Endothelial cell of umbilical vein (primary cell): ENCODE data around the gene FAM204A. TPM values are rescaled to one million over a fixed set of nuclear protein-coding genes. Genes with fewer than 3 reads are reported as not detected.

Source experiments
- BruUV-seq: library from RNA; stranded (reverse); fragments of 400-500 nt; replicated peaks from 2 replicates; lab custom pipeline; 2021; lab: Mats Ljungman, UMichigan
- CTCF ChIA-PET: fragments of 300-600, 350-600 bp; sonication (Branson Sonifier 250); formaldehyde crosslinking; loops from one replicate; lab custom pipeline; 2021; ENCODE audit warnings: antibody characterized with exemption, inconsistent platforms; lab: Charles Lee
- POLR2A ChIA-PET: fragments of 300-600, 350-600 bp; sonication (Branson Sonifier 250); formaldehyde crosslinking; loops from one replicate; lab custom pipeline; 2021; ENCODE audit warnings: antibody characterized with exemption, inconsistent platforms; lab: Charles Lee
- DNase-seq: peaks from one replicate; pipeline ENCODE4 v3.0.0-alpha.2; 2011; ENCODE audit warnings: low read depth, low spot score
- FAIRE-seq: peaks from 2 replicates; lab custom pipeline; 2011; peaks lifted over from hg19 to GRCh38; lab: Jason Lieb, UNC
- H2AFZ ChIP-seq: 2 replicates; pipeline ENCODE4 v1.6.0; 2012; ENCODE audit warnings: low read depth, low read length, control low read depth, inconsistent platforms
- H3K27ac ChIP-seq: 2 replicates; pipeline ENCODE4 v1.5.1; 2011; ENCODE audit warnings: low read depth, mild to moderate bottlenecking, control low read depth, low read length, moderate library complexity; ENCODE audit not compliant: insufficient read depth
- H3K27me3 ChIP-seq, 2 experiments: 2 replicates each; pipeline versions ENCODE4 v1.6.0 to v1.6.1; 2011; ENCODE audit warnings: low read length in 2 of 2, mixed read lengths in 1 of 2; ENCODE audit not compliant: control insufficient read depth in 2 of 2, insufficient read depth in 2 of 2
- H3K36me3 ChIP-seq, 2 experiments: 2 replicates in 1 of 2; 3 replicates in 1 of 2; pipeline ENCODE4 v1.5.1; 2011; ENCODE audit warnings: low read length in 2 of 2, mild to moderate bottlenecking in 1 of 2, moderate library complexity in 1 of 2; ENCODE audit not compliant: control insufficient read depth in 2 of 2, insufficient read depth in 2 of 2; ENCODE audit errors: extremely low read depth in 1 of 2
- H3K4me1 ChIP-seq: 3 replicates; pipeline ENCODE4 v1.5.1; 2011; ENCODE audit warnings: mild to moderate bottlenecking, low read length; ENCODE audit not compliant: control insufficient read depth, insufficient read depth; ENCODE audit errors: extremely low read depth
- H3K4me2 ChIP-seq: 2 replicates; pipeline ENCODE4 v1.6.1; 2011; ENCODE audit warnings: low read length, control low read depth, mixed read lengths; ENCODE audit not compliant: insufficient read depth
- H3K4me3 ChIP-seq, 3 experiments: fragments of 200-600 bp in 1 of 3; sonication (generic), shearing (Covaris generic) in 1 of 3; replicated peaks in 1 of 3; 2 replicates each; pipeline ENCODE4 v1.5.1; 2011 to 2016; ENCODE audit warnings: control low read depth in 3 of 3, low read length in 3 of 3, mild to moderate bottlenecking in 2 of 3, inconsistent platforms in 1 of 3, low read depth in 1 of 3, moderate library complexity in 1 of 3; ENCODE audit not compliant: insufficient read depth in 1 of 3
- H3K79me2 ChIP-seq: 2 replicates; pipeline ENCODE4 v1.6.0; 2012; ENCODE audit warnings: low read length, inconsistent platforms; ENCODE audit not compliant: control insufficient read depth, insufficient read depth
- H3K9ac ChIP-seq: replicated peaks from 2 replicates; pipeline ENCODE3; 2011; ENCODE audit warnings: low read length, control low read depth; ENCODE audit not compliant: insufficient read depth; ENCODE audit errors: extremely low read depth
- H3K9me1 ChIP-seq: replicated peaks from 3 replicates; pipeline ENCODE4 v1.6.0; 2011; ENCODE audit warnings: mild to moderate bottlenecking, low read length; ENCODE audit not compliant: control insufficient read depth, insufficient read depth; ENCODE audit errors: extremely low read depth
- H3K9me3 ChIP-seq: replicated peaks from 2 replicates; pipeline ENCODE4 v1.5.1; 2012; ENCODE audit warnings: low read length, inconsistent platforms; ENCODE audit not compliant: control insufficient read depth, insufficient read depth
- H4K20me1 ChIP-seq: replicated peaks from 2 replicates; pipeline ENCODE3; 2011; ENCODE audit warnings: mild to moderate bottlenecking, low read length; ENCODE audit not compliant: control insufficient read depth, insufficient read depth; ENCODE audit errors: extremely low read depth
- CTCF ChIP-seq, 2 donors: IDR thresholded peaks; 1 replicate in 1 of 2; 2 replicates in 1 of 2; pipeline ENCODE4 v1.5.1; 2011; ENCODE audit warnings: low read length in 2 of 2, mild to moderate bottlenecking in 2 of 2, moderate library complexity in 2 of 2, control low read depth in 1 of 2, inconsistent platforms in 1 of 2, low read depth in 1 of 2; ENCODE audit not compliant: insufficient read depth in 1 of 2; ENCODE audit errors: extremely low read depth in 1 of 2
- EZH2 ChIP-seq: IDR thresholded peaks from 2 replicates; pipeline ENCODE4 v1.6.1; 2012; ENCODE audit warnings: borderline replicate concordance, low read depth, mild to moderate bottlenecking, moderate library complexity, low read length, inconsistent platforms; ENCODE audit not compliant: severe bottlenecking
- FOS ChIP-seq: IDR thresholded peaks from 2 replicates; pipeline ENCODE4 v1.6.1; 2011; ENCODE audit warnings: mild to moderate bottlenecking, low read length, moderate library complexity, borderline replicate concordance; ENCODE audit not compliant: insufficient read depth
- GATA2 ChIP-seq: IDR thresholded peaks from 2 replicates; pipeline ENCODE4 v1.7.0; 2011; ENCODE audit warnings: low read depth, mild to moderate bottlenecking, moderate library complexity, mixed read lengths, low read length; ENCODE audit not compliant: insufficient read length, insufficient read depth
- JUN ChIP-seq: IDR thresholded peaks from 2 replicates; pipeline ENCODE4 v1.6.1; 2011; ENCODE audit warnings: borderline replicate concordance, low read depth; ENCODE audit not compliant: insufficient read length, insufficient read depth
- MAX ChIP-seq: IDR thresholded peaks from 2 replicates; pipeline ENCODE4 v1.6.1; 2011; ENCODE audit not compliant: insufficient read depth, insufficient read length
- MYC ChIP-seq: IDR thresholded peaks from one replicate; pipeline ENCODE4 v1.6.1; 2011; ENCODE audit warnings: mild to moderate bottlenecking, low read depth, low read length
- POLR2A ChIP-seq: IDR thresholded peaks from 2 replicates; pipeline ENCODE4 v1.6.1; 2012; ENCODE audit warnings: low read depth, mild to moderate bottlenecking, control low read depth, low read length
- POLR2AphosphoS5 ChIP-seq: IDR thresholded peaks from 2 replicates; pipeline ENCODE4 v1.6.1; 2012; ENCODE audit warnings: low read depth, mild to moderate bottlenecking, control low read depth, low read length, moderate library complexity; ENCODE audit not compliant: insufficient read depth
- dilution Hi-C: fragments of 300-500 bp; cut with MboI; formaldehyde crosslinking; loops from one replicate; pipeline ENCODE4 v1.15.0; 2019; ENCODE audit warnings: low sequenced_read_pairs; ENCODE audit not compliant: extremely low pct_ligation_motif_present
- intact Hi-C: fragments of 100-400 bp; cut with micrococcal nuclease; formaldehyde crosslinking; loops from one replicate; pipeline ENCODE4 v1.10.0; 2022
- polyA plus RNA-seq, 4 experiments: library from polyadenylated mRNA; depleted of rRNA in 3 of 4; stranded (reverse) in 3 of 4; unstranded in 1 of 4; fragments of >200 nt; gene quantifications; 2 replicates each; pipeline versions ENCODE4 v1.2.1 to v1.2.3, GENCODE V29; 2011 to 2012; ENCODE audit warnings: missing spikeins in 1 of 4
- total RNA-seq: library from RNA; stranded (reverse); gene quantifications from 2 replicates; pipeline ENCODE4 v1.2.3, GENCODE V29; 2021

FAM204A gene
- total and polyA plus RNA-seq, 2 donors (not counting 3 experiments of a cell fraction or from before 2014, with no cell fraction given), result 11.1 to 73.7 TPM

GRCh38 chr10:118307220-118307619 is 34.9 kb downstream of the FAM204A start:
- no TSS peak for BruUV-seq
- Histone ChIP-seq H3K27ac (no peak overlapping the region), H3K9ac (no peak overlapping the region), H3K27me3 (no peaks in the 10 kb centered on the region), H3K4me2 (no peak overlapping the region), H3K9me3 (no peaks in the 10 kb centered on the region), H3K79me2 (no peaks in the 10 kb centered on the region), H3K4me3 (no peak overlapping the region), H4K20me1 (no peaks in the 10 kb centered on the region), H3K4me1 (peaks cover 10% of the 10 kb centered on the region), H3K36me3 (peaks cover 9 to 12% of the 10 kb centered on the region in 2 experiments), H3K9me1 (no peaks in the 10 kb centered on the region), H2AFZ (no peak overlapping the region)
- CTCF ChIA-PET, result no interaction called here
- TF ChIP-seq EZH2 (no peak), CTCF (IDR thresholded peaks at IDR 0.05; ENCODE audit: extremely low read depth in 1 of 2, insufficient read depth in 1 of 2, low read depth in 1 of 2, low read length in 2 of 2) (no peak), MYC (no peak), FOS (no peak), JUN (no peak), MAX (no peak), GATA2 (no peak), POLR2A (no peak), POLR2AphosphoS5 (no peak)
- no peak for FAIRE-seq
- dilution Hi-C loops (no loop called here), intact Hi-C loops (no loop called here)
- POLR2A ChIA-PET, result no interaction called here
- DNase-seq, result no peak
